ENCODE measurements around the gene SNAPC2. TPM values are rescaled to one million over a fixed set of nuclear protein-coding genes. Genes with fewer than 3 reads are reported as not detected.

Gene SNAPC2
- polyA plus RNA-seq, 1 donor (not counting 4 experiments of a cell fraction or from before 2014, with no cell fraction given): 10.7 TPM

GRCh38 chr19:7930765-7931164, 10.6 kb downstream of the SNAPC2 start:
- H3K4me3 ChIP-seq (ENCODE audit: control insufficient read depth in 2 of 3, extremely low read depth in 1 of 3, insufficient read depth in 2 of 3, low read depth in 1 of 3, low read length in 3 of 3): no peak overlapping the region
- no peak for TF ChIP-seq EZH2 (IDR thresholded peaks at IDR 0.05; ENCODE audit: low read length)
- no peak for TF ChIP-seq CTCF (optimal IDR thresholded peaks at IDR 0.05 in 1 of 3, IDR thresholded peaks at IDR 0.05 in 1 of 3, conservative IDR thresholded peaks at IDR 0.05 in 1 of 3; ENCODE audit: extremely low read depth in 1 of 3, insufficient read depth in 2 of 3, low read length in 3 of 3)
- peaks cover 27% of the 10 kb centered on the region for H3K4me1 ChIP-seq (ENCODE audit: control insufficient read depth, extremely low read depth, insufficient read depth, low read length)

GRCh38 chr19:7931221-7932061, 11.3 kb downstream of the SNAPC2 start:
- Histone ChIP-seq H3K4me2 (ENCODE audit: control insufficient read depth, extremely low read depth, insufficient read depth, low read depth, low read length) (no peak overlapping the region), H4K20me1 (ENCODE audit: control insufficient read depth, extremely low read depth, insufficient read depth, low read length) (no peaks in the 10 kb centered on the region), H2AFZ (ENCODE audit: control insufficient read depth, low read length) (no peak overlapping the region), H3K9me1 (ENCODE audit: control insufficient read depth, extremely low read depth, insufficient read depth, low read length) (peaks cover 3% of the 10 kb centered on the region), H3K79me2 (ENCODE audit: control insufficient read depth, insufficient read depth, low read length) (no peaks in the 10 kb centered on the region), H3K27me3 (ENCODE audit: control insufficient read depth, extremely low read depth, insufficient read depth, low read length) (no peaks in the 10 kb centered on the region), H3K36me3 (ENCODE audit: control insufficient read depth in 2 of 2, extremely low read depth in 1 of 2, insufficient read depth in 2 of 2, low read length in 2 of 2) (peaks cover 31 to 36% of the 10 kb centered on the region in 2 experiments), H3K9ac (ENCODE audit: control insufficient read depth, extremely low read depth, insufficient read depth, low read length) (no peak overlapping the region), H3K9me3 (ENCODE audit: control insufficient read depth, low read depth, low read length) (no peaks in the 10 kb centered on the region), H3K4me1 (ENCODE audit: control insufficient read depth, extremely low read depth, insufficient read depth, low read length) (peaks cover 27% of the 10 kb centered on the region), H3K27ac (ENCODE audit: control insufficient read depth, insufficient read depth, low read length) (no peak overlapping the region), H3K4me3 (ENCODE audit: control insufficient read depth in 2 of 3, extremely low read depth in 1 of 3, insufficient read depth in 2 of 3, low read depth in 1 of 3, low read length in 3 of 3) (no peak overlapping the region)
- DNase-seq (ENCODE audit: low read depth, low spot score) (no peak), FAIRE-seq (no peak)
- dilution Hi-C loops (cut with MboI; ENCODE audit: extremely low pct_ligation_motif_present, low sequenced_read_pairs): no loop called here
- TF ChIP-seq CTCF (optimal IDR thresholded peaks at IDR 0.05 in 1 of 3, IDR thresholded peaks at IDR 0.05 in 1 of 3, conservative IDR thresholded peaks at IDR 0.05 in 1 of 3; ENCODE audit: extremely low read depth in 1 of 3, insufficient read depth in 2 of 3, low read length in 3 of 3): no peak
- TF ChIP-seq EZH2 (IDR thresholded peaks at IDR 0.05; ENCODE audit: low read length): no peak

More at GRCh38 chr19:7930765-7931164, 10.6 kb downstream of the SNAPC2 start:
- Histone ChIP-seq H3K36me3 (ENCODE audit: control insufficient read depth in 2 of 2, extremely low read depth in 1 of 2, insufficient read depth in 2 of 2, low read length in 2 of 2) (peaks cover 31 to 36% of the 10 kb centered on the region in 2 experiments), H3K9ac (ENCODE audit: control insufficient read depth, extremely low read depth, insufficient read depth, low read length) (no peak overlapping the region), H3K27me3 (ENCODE audit: control insufficient read depth, extremely low read depth, insufficient read depth, low read length) (no peaks in the 10 kb centered on the region), H2AFZ (ENCODE audit: control insufficient read depth, low read length) (no peak overlapping the region), H3K9me1 (ENCODE audit: control insufficient read depth, extremely low read depth, insufficient read depth, low read length) (peaks cover 3% of the 10 kb centered on the region), H3K27ac (ENCODE audit: control insufficient read depth, insufficient read depth, low read length) (no peak overlapping the region), H4K20me1 (ENCODE audit: control insufficient read depth, extremely low read depth, insufficient read depth, low read length) (no peaks in the 10 kb centered on the region), H3K79me2 (ENCODE audit: control insufficient read depth, insufficient read depth, low read length) (no peaks in the 10 kb centered on the region), H3K9me3 (ENCODE audit: control insufficient read depth, low read depth, low read length) (no peaks in the 10 kb centered on the region), H3K4me2 (ENCODE audit: control insufficient read depth, extremely low read depth, insufficient read depth, low read depth, low read length) (no peak overlapping the region)
- DNase-seq (ENCODE audit: low read depth, low spot score): no peak
- dilution Hi-C loops (cut with MboI; ENCODE audit: extremely low pct_ligation_motif_present, low sequenced_read_pairs): no loop called here
- no peak for FAIRE-seq

Measured in keratinocyte (primary cell).